Suprapubic skin (tissue), 3 donors: Measurements from ENCODE around the gene IKZF1.

Experiments
- CTCF ChIP-seq, 2 donors: fragments of 200-600 bp in 1 of 2; fragments of 450-650 bp in 1 of 2; sonication (generic) in 1 of 2; IDR thresholded peaks; one replicate each; pipeline ENCODE4 v1.5.1; 2016 to 2019; ENCODE audit warnings: antibody characterized with exemption in 2 of 2, mild to moderate bottlenecking in 1 of 2, moderate library complexity in 1 of 2
- POLR2A ChIP-seq, 2 donors: fragments of 450-650 bp; IDR thresholded peaks; one replicate each; pipeline ENCODE4 v1.6.1; 2017; ENCODE audit warnings: antibody characterized with exemption in 2 of 2, mild to moderate bottlenecking in 2 of 2, moderate library complexity in 2 of 2

GRCh38 chr7:50353201-50353600 is 48.7 kb downstream of the IKZF1 start:
- no peak for TF ChIP-seq CTCF (IDR thresholded peaks at IDR 0.05)
- TF ChIP-seq POLR2A (IDR thresholded peaks at IDR 0.05) = no peak
